H1 (cell line): ENCODE measurements around the gene ENSA. TPM values are rescaled to one million over a fixed set of nuclear protein-coding genes. Genes with fewer than 3 reads are reported as not detected.
A peak's percentile ranks its signal among the peaks of the same experiment; 100 is the strongest.

Source experiments
- ATF3 ChIP-seq: IDR thresholded peaks from 2 replicates; pipeline ENCODE4 v1.6.1; 2011; ENCODE audit warnings: low read depth, mild to moderate bottlenecking, low read length; ENCODE audit not compliant: insufficient read depth
- BCL11A ChIP-seq, 2 experiments: IDR thresholded peaks; one replicate each; pipeline ENCODE4 v1.6.1; 2011; ENCODE audit warnings: low read depth in 2 of 2, low read length in 2 of 2, mild to moderate bottlenecking in 2 of 2
- BRCA1 ChIP-seq: IDR thresholded peaks from 2 replicates; pipeline ENCODE4 v1.6.1; 2012; ENCODE audit warnings: low read depth, low read length, improper control_type of control experiment
- CHD1 ChIP-seq: IDR thresholded peaks from 2 replicates; pipeline ENCODE4 v1.6.1; 2012; ENCODE audit warnings: low read depth, low read length, improper control_type of control experiment
- CTBP2 ChIP-seq: IDR thresholded peaks from 2 replicates; pipeline ENCODE4 v1.7.0; 2011; ENCODE audit warnings: borderline replicate concordance, mild to moderate bottlenecking, moderate library complexity, mixed read lengths, low read length; ENCODE audit not compliant: insufficient read depth, insufficient read length
- CTCF ChIP-seq, 3 experiments: IDR thresholded peaks; 1 replicate in 2 of 3; 2 replicates in 1 of 3; pipeline versions ENCODE4 v1.5.1 to v1.6.1; 2011; ENCODE audit warnings: low read length in 3 of 3, mild to moderate bottlenecking in 3 of 3, inconsistent platforms in 2 of 3, low read depth in 1 of 3, moderate library complexity in 1 of 3; ENCODE audit not compliant: insufficient read depth in 1 of 3; ENCODE audit errors: control extremely low read depth in 1 of 3
- EGR1 ChIP-seq: IDR thresholded peaks from 2 replicates; pipeline ENCODE4 v1.6.1; 2011; ENCODE audit warnings: low read depth, low read length, borderline replicate concordance
- EZH2 ChIP-seq: fragments of 200-600 bp; sonication (generic); IDR thresholded peaks from 2 replicates; pipeline ENCODE4 v1.7.1; 2012; ENCODE audit warnings: low read depth, mild to moderate bottlenecking, moderate library complexity, low read length, inconsistent platforms; ENCODE audit not compliant: severe bottlenecking
- FOSL1 ChIP-seq: IDR thresholded peaks from 2 replicates; pipeline ENCODE4 v1.6.1; 2011; ENCODE audit warnings: mild to moderate bottlenecking, low read depth, low read length, moderate library complexity; ENCODE audit not compliant: insufficient read depth
- JUND ChIP-seq: IDR thresholded peaks from 2 replicates; pipeline ENCODE4 v1.6.1; 2011; ENCODE audit warnings: mild to moderate bottlenecking, improper control_type of control experiment, low read length
- MAFK ChIP-seq: IDR thresholded peaks from 2 replicates; pipeline ENCODE4 v1.6.1; 2012; ENCODE audit warnings: low read depth, mild to moderate bottlenecking, improper control_type of control experiment, low read length
- POLR2A ChIP-seq, 2 experiments: IDR thresholded peaks; 1 replicate in 1 of 2; 2 replicates in 1 of 2; pipeline ENCODE4 v1.6.1; 2011; ENCODE audit warnings: low read depth in 2 of 2, low read length in 2 of 2, mild to moderate bottlenecking in 2 of 2; ENCODE audit errors: control extremely low read depth in 1 of 2
- RBBP5 ChIP-seq: IDR thresholded peaks from 2 replicates; pipeline ENCODE4 v1.7.1; 2012; ENCODE audit warnings: low read depth, mild to moderate bottlenecking, inconsistent platforms, low read length, moderate library complexity, borderline replicate concordance
- RXRA ChIP-seq: IDR thresholded peaks from 2 replicates; pipeline ENCODE4 v1.6.1; 2011; ENCODE audit warnings: low read depth, mild to moderate bottlenecking, low read length, moderate library complexity; ENCODE audit not compliant: insufficient read depth
- SAP30 ChIP-seq: fragments of 300-600 bp; sonication (generic); IDR thresholded peaks from 2 replicates; pipeline ENCODE4 v1.7.1; 2012; ENCODE audit warnings: low read length, moderate library complexity, mild to moderate bottlenecking, inconsistent platforms; ENCODE audit not compliant: insufficient read depth, insufficient replicate concordance
- SP1 ChIP-seq: IDR thresholded peaks from 2 replicates; pipeline ENCODE4 v1.6.1; 2011; ENCODE audit warnings: low read depth, low read length
- TCF12 ChIP-seq: IDR thresholded peaks from 2 replicates; pipeline ENCODE4 v1.6.1; 2011; ENCODE audit warnings: low read depth, mild to moderate bottlenecking, low read length
- USF2 ChIP-seq: IDR thresholded peaks from 2 replicates; pipeline ENCODE4 v1.6.1; 2011; ENCODE audit warnings: low read length, improper control_type of control experiment
- YY1 ChIP-seq: IDR thresholded peaks from 2 replicates; pipeline ENCODE4 v1.6.1; 2011; ENCODE audit warnings: low read depth, mild to moderate bottlenecking, low read length
- polyA plus RNA-seq, 7 experiments: library from polyadenylated mRNA; depleted of rRNA in 3 of 7; stranded (reverse) in 5 of 7; unstranded in 2 of 7; fragments of >200 nt in 5 of 7; fragments of 200-250 nt in 2 of 7; gene quantifications; 1 replicate in 5 of 7; 2 replicates in 1 of 7; 4 replicates in 1 of 7; pipeline versions ENCODE4 v1.2.1 to v1.2.3, GENCODE V29; 2011 to 2013; ENCODE audit warnings: missing spikeins in 2 of 7, mixed read lengths in 2 of 7
- total RNA-seq: library from RNA; stranded (reverse); fragmentation: NEBNext Ultra II Directional; extraction: Animal tissue kit (Norgen Biotek cat#: 25700); gene quantifications from 2 replicates; pipeline ENCODE4 v1.2.1, GENCODE V29; 2021

Gene ENSA
- total and polyA plus RNA-seq, 2 of the 8 experiments (the other 6 are each of a cell fraction or from before 2014, with no cell fraction given): 48.2 to 229 TPM

- TF ChIP-seq CHD1 (no peak; the same call in 1 of the 2 replicates), CTCF (IDR thresholded peaks at IDR 0.05; ENCODE audit: control extremely low read depth in 1 of 3, insufficient read depth in 1 of 3, low read depth in 1 of 3, low read length in 3 of 3) (no peak), YY1 (peak; percentile 82), SP1 (0 out of 2 replicates have a peak, but pooled peaks have one; percentile 47), EGR1 (no peak), BRCA1 (no peak), MAFK (no peak), RXRA (no peak), ATF3 (0 out of 2 replicates have a peak, but pooled peaks have one; percentile 5), EZH2 (no peak), BCL11A (IDR thresholded peaks at IDR 0.05; ENCODE audit: low read depth in 2 of 2, low read length in 2 of 2) (no peak), FOSL1 (no peak), POLR2A (IDR thresholded peaks at IDR 0.05; ENCODE audit: control extremely low read depth in 1 of 2, low read depth in 2 of 2, low read length in 2 of 2) (peak; percentile 89 to 97), TCF12 (no peak), CTBP2 (no peak), SAP30 (no peak), RBBP5 (peak; percentile 66; the same call in 1 of the 2 replicates), JUND (no peak), USF2 (no peak)
Measured at GRCh38 chr1:150579110-150579944, 50.1 kb downstream of the ENSA start, which contains the start of gene MCL1 (continued).
